CD4-positive, alpha-beta memory T cell (primary cell): ENCODE data around the gene THSD4. TPM values are rescaled to one million over a fixed set of nuclear protein-coding genes. Genes with fewer than 3 reads are reported as not detected.

Experiments used
- CTCF ChIA-PET: fragments of 350-600 bp; sonication (Branson Sonifier 250); formaldehyde crosslinking; loops from one replicate; lab custom pipeline; 2021; ENCODE audit warnings: inconsistent platforms; ENCODE audit not compliant: partially characterized antibody; lab: Charles Lee
- POLR2A ChIA-PET: fragments of 350-600 bp; sonication (Branson Sonifier 250); formaldehyde crosslinking; loops from one replicate; lab custom pipeline; 2021; ENCODE audit not compliant: partially characterized antibody; lab: Charles Lee
- DNase-seq, 5 donors: peaks; one replicate each; pipeline versions ENCODE4 v3.0.0 to v3.0.0-alpha.2; 2020 to 2022; ENCODE audit warnings: mixed read lengths in 1 of 5
- H3K27ac ChIP-seq: one replicate; pipeline ENCODE4 v1.7.0; 2013; ENCODE audit warnings: low read depth, low read length
- H3K27me3 ChIP-seq: 2 replicates; pipeline ENCODE4 v1.7.0; 2013; ENCODE audit warnings: mild to moderate bottlenecking, low read length, moderate library complexity; ENCODE audit not compliant: insufficient read depth
- H3K36me3 ChIP-seq: 2 replicates; pipeline ENCODE4 v1.7.0; 2013; ENCODE audit warnings: mild to moderate bottlenecking, low read length, moderate library complexity; ENCODE audit not compliant: insufficient read depth
- H3K4me1 ChIP-seq: 2 replicates; pipeline ENCODE4 v1.7.0; 2013; ENCODE audit warnings: mild to moderate bottlenecking, low read length, moderate library complexity; ENCODE audit not compliant: insufficient read depth
- H3K4me3 ChIP-seq, 2 donors: one replicate each; pipeline ENCODE4 v1.7.0; 2013; ENCODE audit warnings: low read length in 2 of 2, mild to moderate bottlenecking in 1 of 2
- H3K9me3 ChIP-seq, 2 donors: one replicate each; pipeline ENCODE4 v1.7.0; 2013; ENCODE audit warnings: low read length in 2 of 2, control low read depth in 1 of 2; ENCODE audit not compliant: control insufficient read depth in 1 of 2
- H3K27ac Mint-ChIP-seq, 7 donors: one replicate each; pipeline ENCODE4 v1.8.0; 2020 to 2021; ENCODE audit warnings: mixed read lengths in 7 of 7, mild to moderate bottlenecking in 6 of 7, inconsistent platforms in 3 of 7, moderate library complexity in 3 of 7
- H3K27me3 Mint-ChIP-seq, 2 donors: one replicate each; pipeline ENCODE4 v1.8.0; 2020 to 2021; ENCODE audit warnings: mixed read lengths in 2 of 2
- H3K36me3 Mint-ChIP-seq, 2 donors: one replicate each; pipeline ENCODE4 v1.8.0; 2020 to 2021; ENCODE audit warnings: mixed read lengths in 2 of 2, inconsistent platforms in 1 of 2, mild to moderate bottlenecking in 1 of 2
- H3K4me1 Mint-ChIP-seq, 4 donors: one replicate each; pipeline ENCODE4 v1.8.0; 2020 to 2021; ENCODE audit warnings: mixed read lengths in 4 of 4, mild to moderate bottlenecking in 1 of 4
- H3K4me3 Mint-ChIP-seq, 8 donors: one replicate each; pipeline ENCODE4 v1.8.0; 2020 to 2021; ENCODE audit warnings: mixed read lengths in 8 of 8, mild to moderate bottlenecking in 7 of 8, moderate library complexity in 6 of 8, inconsistent platforms in 3 of 8
- H3K9me3 Mint-ChIP-seq, 8 donors: one replicate each; pipeline ENCODE4 v1.8.0; 2020 to 2021; ENCODE audit warnings: mixed read lengths in 8 of 8, mild to moderate bottlenecking in 5 of 8, inconsistent platforms in 3 of 8, moderate library complexity in 1 of 8
- intact Hi-C: fragments of 100-400 bp; cut with micrococcal nuclease; formaldehyde crosslinking; loops from one replicate; pipeline ENCODE4 v1.15.1; 2023
- polyA plus RNA-seq, 2 donors: library from polyadenylated mRNA; unstranded; fragments of 300-500 nt; fragmentation: Illumina TruSeq; gene quantifications; one replicate each; pipeline ENCODE4 v1.2.3, GENCODE V29; 2021
- total RNA-seq, 2 experiments: library from RNA; stranded (reverse); gene quantifications; one replicate each; pipeline ENCODE4 v1.2.3, GENCODE V29; 2021

Gene THSD4
- total and polyA plus RNA-seq, 4 experiments from 2014 or later: not detected

- H3K4me3 Mint-ChIP-seq: no peak overlapping the region
- ChIA-PET CTCF (no interaction called here), POLR2A (no interaction called here)
- peaks cover 0 to 11% (median 4%) of the 10 kb centered on the region in 8 donors for H3K9me3 Mint-ChIP-seq
- Histone ChIP-seq H3K27ac (no peak overlapping the region), H3K4me1 (no peaks in the 10 kb centered on the region), H3K4me3 (no peak overlapping the region), H3K27me3 (no peaks in the 10 kb centered on the region), H3K36me3 (no peaks in the 10 kb centered on the region), H3K9me3 (no peaks in the 10 kb centered on the region)
- peaks cover 5 to 8% of the 10 kb centered on the region in 2 donors for H3K27me3 Mint-ChIP-seq
- H3K36me3 Mint-ChIP-seq: no peaks in the 10 kb centered on the region
- H3K27ac Mint-ChIP-seq: no peak overlapping the region
- intact Hi-C loops: no loop called here
- H3K4me1 Mint-ChIP-seq: no peaks in the 10 kb centered on the region
- DNase-seq: no peak
Measured at GRCh38 chr15:71646767-71647486, 531.7 kb downstream of the THSD4 start.

GRCh38 chr15:71647487-71647808, 532.2 kb downstream of the THSD4 start:
- peaks cover 0 to 11% (median 4%) of the 10 kb centered on the region in 8 donors for H3K9me3 Mint-ChIP-seq
- CTCF ChIA-PET: no interaction called here

GRCh38 chr15:71648095-71648494, 532.8 kb downstream of the THSD4 start:
- Mint-ChIP-seq H3K4me1 (no peaks in the 10 kb centered on the region), H3K27ac (no peak overlapping the region), H3K9me3 (peaks cover 0 to 11% (median 4%) of the 10 kb centered on the region in 8 donors), H3K27me3 (peaks cover 2 to 8% of the 10 kb centered on the region in 2 donors), H3K4me3 (no peak overlapping the region), H3K36me3 (no peaks in the 10 kb centered on the region)
- Histone ChIP-seq H3K27ac (no peak overlapping the region), H3K36me3 (no peaks in the 10 kb centered on the region), H3K4me3 (no peak overlapping the region), H3K4me1 (no peaks in the 10 kb centered on the region), H3K9me3 (no peaks in the 10 kb centered on the region), H3K27me3 (no peaks in the 10 kb centered on the region)
- intact Hi-C loops: no loop called here
- ChIA-PET CTCF (no interaction called here), POLR2A (no interaction called here)
- DNase-seq: no peak

More at GRCh38 chr15:71647487-71647808, 532.2 kb downstream of the THSD4 start:
- POLR2A ChIA-PET: no interaction called here
- intact Hi-C loops: no loop called here
- DNase-seq: no peak
- H3K27ac Mint-ChIP-seq: no peak overlapping the region
- H3K4me3 Mint-ChIP-seq: no peak overlapping the region
- no peaks in the 10 kb centered on the region for H3K36me3 Mint-ChIP-seq
- Histone ChIP-seq H3K27me3 (no peaks in the 10 kb centered on the region), H3K4me3 (no peak overlapping the region), H3K27ac (no peak overlapping the region), H3K4me1 (no peaks in the 10 kb centered on the region), H3K9me3 (no peaks in the 10 kb centered on the region), H3K36me3 (no peaks in the 10 kb centered on the region)
- H3K4me1 Mint-ChIP-seq: no peaks in the 10 kb centered on the region
- peaks cover 3 to 8% of the 10 kb centered on the region in 2 donors for H3K27me3 Mint-ChIP-seq

GRCh38 chr15:71649894-71650293, 534.6 kb downstream of the THSD4 start:
- Histone ChIP-seq H3K36me3 (no peaks in the 10 kb centered on the region), H3K4me1 (no peaks in the 10 kb centered on the region), H3K27ac (no peak overlapping the region), H3K27me3 (no peaks in the 10 kb centered on the region), H3K9me3 (no peaks in the 10 kb centered on the region), H3K4me3 (no peak overlapping the region)
- intact Hi-C loops: loop anchor here (5.0 kb wide), 1 partner anchor 263 kb away; no protein-coding TSS in a partner anchor
- no peak overlapping the region for H3K27ac Mint-ChIP-seq
- H3K4me3 Mint-ChIP-seq: no peak overlapping the region
- POLR2A ChIA-PET: no interaction called here
- no peaks in the 10 kb centered on the region for H3K36me3 Mint-ChIP-seq
- CTCF ChIA-PET: no interaction called here
- DNase-seq: no peak
- H3K9me3 Mint-ChIP-seq: peaks cover 0 to 11% (median 3%) of the 10 kb centered on the region in 8 donors
- H3K27me3 Mint-ChIP-seq: peaks cover 0 to 8% of the 10 kb centered on the region in 2 donors
- H3K4me1 Mint-ChIP-seq: no peaks in the 10 kb centered on the region

- H3K36me3 Mint-ChIP-seq: no peaks in the 10 kb centered on the region
- no peak for DNase-seq
- no peaks in the 10 kb centered on the region for H3K4me1 ChIP-seq
- H3K9me3 Mint-ChIP-seq: peaks cover 0 to 4% (median 2%) of the 10 kb centered on the region in 8 donors
- no peaks in the 10 kb centered on the region for H3K4me1 Mint-ChIP-seq
- no peak overlapping the region for H3K4me3 ChIP-seq
- POLR2A ChIA-PET: no interaction called here
- H3K27ac Mint-ChIP-seq: no peak overlapping the region
- no peaks in the 10 kb centered on the region for H3K36me3 ChIP-seq
- intact Hi-C loops: loop anchor here (5.0 kb wide), 1 partner anchor 263 kb away; no protein-coding TSS in a partner anchor
- no peak overlapping the region for H3K27ac ChIP-seq
- H3K27me3 Mint-ChIP-seq: peaks cover 0 to 8% of the 10 kb centered on the region in 2 donors
- no peak overlapping the region for H3K4me3 Mint-ChIP-seq
- no peaks in the 10 kb centered on the region for H3K9me3 ChIP-seq
- CTCF ChIA-PET: interaction anchor here (1.1 kb wide), 1 partner anchor 11 kb away, joined by 4 read pairs; no protein-coding TSS in a partner anchor
- no peaks in the 10 kb centered on the region for H3K27me3 ChIP-seq
Measured at GRCh38 chr15:71650603-71651002, 535.3 kb downstream of the THSD4 start.

- H3K36me3 ChIP-seq: no peaks in the 10 kb centered on the region
- Mint-ChIP-seq H3K4me3 (peak overlapping the region in 1 of 8 donors; percentile 11), H3K36me3 (no peaks in the 10 kb centered on the region), H3K9me3 (no peaks in the 10 kb centered on the region), H3K27ac (no peak overlapping the region), H3K27me3 (peaks cover 0 to 6% of the 10 kb centered on the region in 2 donors), H3K4me1 (no peaks in the 10 kb centered on the region)
- ChIA-PET CTCF (interaction anchor here (1.1 kb wide), 1 partner anchor 10 kb away, joined by 4 read pairs; no protein-coding TSS in a partner anchor), POLR2A (no interaction called here)
- no peaks in the 10 kb centered on the region for H3K4me1 ChIP-seq
- intact Hi-C loops: loop anchor here (5.0 kb wide), 1 partner anchor 264 kb away; no protein-coding TSS in a partner anchor
- no peak overlapping the region for H3K4me3 ChIP-seq
- peak in 1 of 5 donors; percentile 0 for DNase-seq
- no peaks in the 10 kb centered on the region for H3K9me3 ChIP-seq
- no peaks in the 10 kb centered on the region for H3K27me3 ChIP-seq
- H3K27ac ChIP-seq: no peak overlapping the region
Measured at GRCh38 chr15:71651750-71652186, 536.5 kb downstream of the THSD4 start.

- CTCF ChIA-PET: no interaction called here
- Mint-ChIP-seq H3K27me3 (peaks cover 2 to 4% of the 10 kb centered on the region in 2 donors), H3K36me3 (no peaks in the 10 kb centered on the region), H3K4me3 (no peak overlapping the region), H3K4me1 (no peaks in the 10 kb centered on the region), H3K9me3 (no peaks in the 10 kb centered on the region), H3K27ac (no peak overlapping the region)
- DNase-seq: no peak
- POLR2A ChIA-PET: no interaction called here
- H3K4me3 ChIP-seq: no peak overlapping the region
- no peaks in the 10 kb centered on the region for H3K9me3 ChIP-seq
- H3K4me1 ChIP-seq: no peaks in the 10 kb centered on the region
- intact Hi-C loops: loop anchor here (5.0 kb wide), 1 partner anchor 267 kb away; no protein-coding TSS in a partner anchor
- no peaks in the 10 kb centered on the region for H3K36me3 ChIP-seq
- no peaks in the 10 kb centered on the region for H3K27me3 ChIP-seq
- no peak overlapping the region for H3K27ac ChIP-seq
Measured at GRCh38 chr15:71654042-71654719, 538.9 kb downstream of the THSD4 start.
